HG02763 (cell line): ENCODE data around the gene KCNK6.

Experiments
- ATAC-seq: cut with Tn5 transposase; IDR thresholded peaks from one replicate; pipeline ENCODE4 v1.9.1; 2021; ENCODE audit warnings: mild to moderate bottlenecking, moderate library complexity; ENCODE audit not compliant: unreplicated experiment

Gene KCNK6

GRCh38 chr19:38319421-38320258, at the start of gene KCNK6:
TSS of gene KCNK6 (plus strand) at chr19:38319845. CDS start at chr19:38319951, 106 bp downstream.
- no peak for ATAC-seq

GRCh38 chr19:38270587-38271167, 49.0 kb upstream of the KCNK6 start:
- no peak for ATAC-seq

GRCh38 chr19:38273499-38273898, 46.1 kb upstream of the KCNK6 start:
- ATAC-seq, result no peak

- no peak for ATAC-seq
Measured at GRCh38 chr19:38274739-38275138, 44.9 kb upstream of the KCNK6 start.

GRCh38 chr19:38276942-38277517, 42.6 kb upstream of the KCNK6 start:
- no peak for ATAC-seq

GRCh38 chr19:38277549-38277948, 42.1 kb upstream of the KCNK6 start:
- no peak for ATAC-seq

- ATAC-seq, result no peak
Measured at GRCh38 chr19:38277969-38278680, 41.5 kb upstream of the KCNK6 start.

GRCh38 chr19:38278751-38279150, 40.9 kb upstream of the KCNK6 start:
- ATAC-seq, result no peak

- no peak for ATAC-seq
Measured at GRCh38 chr19:38280030-38280921, 39.4 kb upstream of the KCNK6 start.

GRCh38 chr19:38281811-38282566, 37.7 kb upstream of the KCNK6 start:
- no peak for ATAC-seq

- no peak for ATAC-seq
Measured at GRCh38 chr19:38283271-38283670, 36.4 kb upstream of the KCNK6 start.

GRCh38 chr19:38284422-38284821, 35.2 kb upstream of the KCNK6 start:
- no peak for ATAC-seq

- no peak for ATAC-seq
Measured at GRCh38 chr19:38285567-38285966, 34.1 kb upstream of the KCNK6 start.

GRCh38 chr19:38287604-38288003, 32.0 kb upstream of the KCNK6 start:
- ATAC-seq, result no peak

- ATAC-seq, result no peak
Measured at GRCh38 chr19:38288123-38288855, 31.4 kb upstream of the KCNK6 start.

GRCh38 chr19:38289955-38290354, 29.7 kb upstream of the KCNK6 start:
- ATAC-seq, result no peak

- no peak for ATAC-seq
Measured at GRCh38 chr19:38290631-38291147, 29.0 kb upstream of the KCNK6 start.

- ATAC-seq, result no peak
Measured at GRCh38 chr19:38291855-38292254, 27.8 kb upstream of the KCNK6 start.

GRCh38 chr19:38293281-38293680, 26.4 kb upstream of the KCNK6 start:
- ATAC-seq, result no peak
